PC-3 (cell line): ENCODE results near the gene DIPK1C.

Experiments used
- EZH2 ChIP-seq: fragments of 300-600 bp; sonication (generic); IDR thresholded peaks from one replicate; pipeline ENCODE4 v1.6.1; 2017; ENCODE audit warnings: antibody characterized with exemption, mild to moderate bottlenecking, low read length; ENCODE audit not compliant: unreplicated experiment
- EZH2phosphoT487 ChIP-seq: fragments of 300-600 bp; sonication (generic); IDR thresholded peaks from 2 replicates; pipeline ENCODE4 v1.6.1; 2018; ENCODE audit warnings: mild to moderate bottlenecking, antibody characterized with exemption, low read length, borderline replicate concordance
- TF ChIP-seq, protein P1 (sequence below): fragments of 300-600 bp; sonication (generic); conservative IDR thresholded peaks from 2 replicates; pipeline ENCODE4 v1.5.1; 2017; ENCODE audit warnings: antibody characterized with exemption, low read depth, mild to moderate bottlenecking, low read length

- TF ChIP-seq, protein P1, sequence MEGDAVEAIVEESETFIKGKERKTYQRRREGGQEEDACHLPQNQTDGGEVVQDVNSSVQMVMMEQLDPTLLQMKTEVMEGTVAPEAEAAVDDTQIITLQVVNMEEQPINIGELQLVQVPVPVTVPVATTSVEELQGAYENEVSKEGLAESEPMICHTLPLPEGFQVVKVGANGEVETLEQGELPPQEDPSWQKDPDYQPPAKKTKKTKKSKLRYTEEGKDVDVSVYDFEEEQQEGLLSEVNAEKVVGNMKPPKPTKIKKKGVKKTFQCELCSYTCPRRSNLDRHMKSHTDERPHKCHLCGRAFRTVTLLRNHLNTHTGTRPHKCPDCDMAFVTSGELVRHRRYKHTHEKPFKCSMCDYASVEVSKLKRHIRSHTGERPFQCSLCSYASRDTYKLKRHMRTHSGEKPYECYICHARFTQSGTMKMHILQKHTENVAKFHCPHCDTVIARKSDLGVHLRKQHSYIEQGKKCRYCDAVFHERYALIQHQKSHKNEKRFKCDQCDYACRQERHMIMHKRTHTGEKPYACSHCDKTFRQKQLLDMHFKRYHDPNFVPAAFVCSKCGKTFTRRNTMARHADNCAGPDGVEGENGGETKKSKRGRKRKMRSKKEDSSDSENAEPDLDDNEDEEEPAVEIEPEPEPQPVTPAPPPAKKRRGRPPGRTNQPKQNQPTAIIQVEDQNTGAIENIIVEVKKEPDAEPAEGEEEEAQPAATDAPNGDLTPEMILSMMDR = no peak
- TF ChIP-seq EZH2 (no peak), EZH2phosphoT487 (no peak)
Observed at GRCh38 chr18:74445585-74445984, 11.5 kb downstream of the DIPK1C start.
